ENCODE data around the gene CDK3.

GRCh38 chr17:76024353-76024752 is 23.7 kb downstream of the CDK3 start:
- TF ChIP-seq CTCF (IDR thresholded peaks at IDR 0.05) (no peak), REST (IDR thresholded peaks at IDR 0.05; ENCODE audit: insufficient read depth in 1 of 2, low read depth in 2 of 2, low read length in 1 of 2) (no peak), POLR2AphosphoS5 (IDR thresholded peaks at IDR 0.05; ENCODE audit: low read depth, low read length) (no peak), SIN3A (IDR thresholded peaks at IDR 0.05; ENCODE audit: borderline replicate concordance, insufficient read depth, low read depth, low read length) (no peak), TCF7L2 (IDR thresholded peaks at IDR 0.05; ENCODE audit: low read depth, low read length) (no peak)
